Peyer's patch (tissue), 4 donors: ENCODE results near the gene SLC23A2. TPM values are rescaled to one million over a fixed set of nuclear protein-coding genes. Genes with fewer than 3 reads are reported as not detected.

ENCODE experiments used
- DNase-seq, 3 donors: peaks; one replicate each; pipeline ENCODE4 v3.0.0-alpha.2; 2017 to 2019
- H3K27ac ChIP-seq, 4 donors: fragments of 200-600 bp; sonication (generic); one replicate each; pipeline ENCODE4 v1.5.1; 2016 to 2019
- H3K27me3 ChIP-seq, 2 donors: fragments of 200-600 bp; sonication (generic); one replicate each; pipeline ENCODE4 v1.5.1; 2019
- H3K36me3 ChIP-seq, 3 donors: fragments of 200-600 bp; sonication (generic); one replicate each; pipeline ENCODE4 v1.5.1; 2016 to 2019
- H3K4me1 ChIP-seq, 4 donors: fragments of 200-600 bp; sonication (generic); one replicate each; pipeline ENCODE4 v1.5.1; 2016 to 2019
- H3K4me3 ChIP-seq, 4 donors: fragments of 200-600 bp; sonication (generic); 1 replicate in 3 of 4; 2 replicates in 1 of 4; pipeline ENCODE4 v1.5.1; 2016 to 2019; ENCODE audit warnings: mild to moderate bottlenecking in 1 of 4
- H3K9me3 ChIP-seq, 4 donors: fragments of 200-600 bp; sonication (generic); one replicate each; pipeline ENCODE4 v1.5.1; 2016 to 2019; ENCODE audit warnings: mild to moderate bottlenecking in 1 of 4
- CTCF ChIP-seq, 6 experiments: fragments of 450-650 bp in 4 of 6; fragments of 200-600 bp in 2 of 6; sonication (generic) in 1 of 6; IDR thresholded peaks; one replicate each; pipeline ENCODE4 v1.5.1; 2017 to 2019; ENCODE audit warnings: antibody characterized with exemption in 6 of 6, mild to moderate bottlenecking in 3 of 6, moderate library complexity in 1 of 6
- POLR2A ChIP-seq, 2 donors: fragments of 450-650 bp; IDR thresholded peaks; one replicate each; pipeline ENCODE4 v1.5.1; 2017; ENCODE audit warnings: antibody characterized with exemption in 2 of 2, mild to moderate bottlenecking in 2 of 2, moderate library complexity in 2 of 2
- total RNA-seq, 4 donors: library from RNA; depleted of rRNA; stranded (reverse); fragments of >200 nt; gene quantifications; one replicate each; pipeline ENCODE4 v1.1.0, GENCODE V29; 2016

The SLC23A2 gene
- total RNA-seq, 4 donors from 2014 or later, result 4.2 to 18.2 (median 11.0) TPM

GRCh38 chr20:4902788-4903187 lies 98.5 kb downstream of the SLC23A2 start:
- Histone ChIP-seq H3K27ac (no peak overlapping the region), H3K9me3 (no peaks in the 10 kb centered on the region), H3K4me1 (peaks cover 0 to 6% (median 0%) of the 10 kb centered on the region in 4 donors), H3K4me3 (no peak overlapping the region), H3K27me3 (no peaks in the 10 kb centered on the region), H3K36me3 (no peaks in the 10 kb centered on the region)
- DNase-seq, result no peak
- TF ChIP-seq CTCF (IDR thresholded peaks at IDR 0.05) (no peak), POLR2A (IDR thresholded peaks at IDR 0.05) (no peak)

GRCh38 chr20:4901031-4901818 lies 100.1 kb downstream of the SLC23A2 start:
- Histone ChIP-seq H3K36me3 (no peaks in the 10 kb centered on the region), H3K27me3 (no peaks in the 10 kb centered on the region), H3K9me3 (no peaks in the 10 kb centered on the region), H3K4me3 (no peak overlapping the region), H3K4me1 (peaks cover 0 to 6% (median 0%) of the 10 kb centered on the region in 4 donors), H3K27ac (no peak overlapping the region)
- no peak for TF ChIP-seq POLR2A (IDR thresholded peaks at IDR 0.05)
- no peak for TF ChIP-seq CTCF (IDR thresholded peaks at IDR 0.05)
- DNase-seq, result no peak

- peak in 2 of 3 donors; percentile 51 to 69 for DNase-seq
- Histone ChIP-seq H3K4me1 (peaks cover 0 to 6% (median 0%) of the 10 kb centered on the region in 4 donors), H3K27ac (no peak overlapping the region), H3K27me3 (no peaks in the 10 kb centered on the region), H3K36me3 (no peaks in the 10 kb centered on the region), H3K4me3 (no peak overlapping the region), H3K9me3 (no peaks in the 10 kb centered on the region)
- TF ChIP-seq CTCF (IDR thresholded peaks at IDR 0.05) (no peak), POLR2A (IDR thresholded peaks at IDR 0.05) (no peak)
These were observed 102.7 kb downstream of the SLC23A2 start for GRCh38 chr20:4898282-4899244.

- Histone ChIP-seq H3K36me3 (no peaks in the 10 kb centered on the region), H3K4me1 (peaks cover 0 to 6% (median 0%) of the 10 kb centered on the region in 4 donors), H3K4me3 (no peak overlapping the region), H3K27ac (no peak overlapping the region), H3K9me3 (no peaks in the 10 kb centered on the region), H3K27me3 (no peaks in the 10 kb centered on the region)
- no peak for DNase-seq
- TF ChIP-seq POLR2A (IDR thresholded peaks at IDR 0.05) (no peak), CTCF (IDR thresholded peaks at IDR 0.05) (no peak)
These were observed 103.7 kb downstream of the SLC23A2 start for GRCh38 chr20:4897600-4897999.

- Histone ChIP-seq H3K4me1 (peaks cover 0 to 6% (median 0%) of the 10 kb centered on the region in 4 donors), H3K4me3 (no peak overlapping the region), H3K27ac (no peak overlapping the region), H3K36me3 (no peaks in the 10 kb centered on the region), H3K9me3 (no peaks in the 10 kb centered on the region), H3K27me3 (no peaks in the 10 kb centered on the region)
- no peak for DNase-seq
- TF ChIP-seq POLR2A (IDR thresholded peaks at IDR 0.05), result no peak
- TF ChIP-seq CTCF (IDR thresholded peaks at IDR 0.05), result no peak
These were observed 104.3 kb downstream of the SLC23A2 start for GRCh38 chr20:4896971-4897497.
